A549 treated with Hydrocortisone at 1 μM for 4 hours (cell line): Measurements from ENCODE around the gene KLF8. TPM values are rescaled to one million over a fixed set of nuclear protein-coding genes. Genes with fewer than 3 reads are reported as not detected.

Source experiments
- total RNA-seq: library from RNA; stranded (reverse); fragments of 200-300 nt; extraction: Qiagen RNA extraction; gene quantifications from 5 replicates; pipeline ENCODE4 v1.2.3, GENCODE V29; 2022

KLF8 gene
- 0.02 to 0.06 TPM (median 0.03 TPM) in 4 of 5 replicates, not detected in the other for total RNA-seq

GRCh38 chrX:56232221-56233082 lies at the start of gene KLF8:
TSS of gene KLF8 (plus strand) at chrX:56232356. CDS start at chrX:56233335, 979 bp downstream.

